NCI-H1436 (cell line): Measurements from ENCODE around the gene KLF5.
"Not testable (repeated sequence)": the region's sequence is repeated elsewhere in the genome, so short reads cannot be mapped to it uniquely, and the experiment has no call there.

Experiments used
- DNase-seq: peaks from one replicate; lab custom pipeline; 2025; lab: John Stamatoyannopoulos, UW

KLF5 gene

GRCh38 chr13:73088332-73088935, 29.6 kb downstream of the KLF5 start:
- no peak for DNase-seq

DNA sequence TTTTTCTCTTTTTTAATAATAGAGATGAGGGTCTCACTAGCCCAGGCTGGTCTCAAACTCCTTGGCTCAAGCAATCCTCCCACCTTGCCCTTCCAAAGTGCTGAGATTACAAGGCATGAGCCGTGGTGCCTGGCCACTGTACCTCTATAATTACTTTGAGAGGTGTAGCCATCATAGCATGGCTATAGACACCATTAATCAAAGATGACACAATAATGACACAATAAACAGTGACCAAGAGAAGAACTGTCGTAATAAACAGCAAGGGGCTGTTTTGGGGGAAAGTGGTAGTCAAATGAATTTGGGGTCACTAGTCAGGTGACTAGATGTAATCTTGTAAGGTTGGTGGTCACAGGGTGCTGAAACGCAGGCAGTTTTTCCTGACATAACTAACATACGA, 30.4 kb downstream of the KLF5 start:
- DNase-seq = no peak

- peak; percentile 39 for DNase-seq
These were observed 31.5 kb downstream of the KLF5 start for GRCh38 chr13:73090116-73090822.

DNA sequence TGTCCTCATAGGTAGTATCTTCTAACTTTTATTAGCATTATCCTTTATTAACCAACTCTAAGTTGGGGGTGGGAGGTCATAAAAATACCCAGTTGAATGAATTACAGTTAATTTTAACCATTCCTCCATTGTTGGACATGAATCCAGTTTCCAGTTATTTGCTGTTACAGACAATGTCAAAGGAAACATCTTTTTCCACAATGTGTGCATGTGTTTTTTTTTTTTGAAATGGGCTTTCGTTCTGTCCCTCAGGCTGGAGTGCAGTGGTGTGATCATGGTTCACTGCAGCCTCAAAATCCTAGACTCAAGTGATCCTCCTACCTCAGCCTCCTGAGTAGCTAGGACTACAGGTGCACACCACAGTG, 32.0 kb downstream of the KLF5 start:
- no peak for DNase-seq

- no peak for DNase-seq
These were observed 34.0 kb downstream of the KLF5 start for GRCh38 chr13:73092829-73093228.

GRCh38 chr13:73096173-73096572, 37.4 kb downstream of the KLF5 start:
- no peak for DNase-seq

DNA sequence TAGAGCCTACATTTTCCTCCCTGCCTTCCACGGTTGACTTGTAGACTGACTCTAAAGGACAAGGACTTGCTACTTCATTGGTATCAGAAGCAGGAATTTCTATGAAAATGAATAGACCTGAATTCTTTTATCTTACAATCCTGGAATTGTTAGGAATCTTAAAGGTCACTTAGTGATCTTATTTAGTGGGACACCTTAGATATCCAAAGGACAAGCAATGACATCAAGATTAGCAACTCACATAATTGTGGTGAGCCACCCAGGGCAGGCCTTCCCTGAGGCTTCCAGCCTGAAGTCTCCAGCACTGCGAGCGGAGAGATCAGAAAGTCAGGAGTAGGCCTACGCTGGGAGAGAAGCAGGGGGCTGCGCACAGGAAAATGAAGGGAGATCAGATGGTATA, 37.8 kb downstream of the KLF5 start:
- no peak for DNase-seq

GRCh38 chr13:73100781-73101180, 42.0 kb downstream of the KLF5 start:
- DNase-seq = not testable (repeated sequence)

- DNase-seq = no peak
These were observed 42.7 kb downstream of the KLF5 start for GRCh38 chr13:73101351-73102007.

DNA sequence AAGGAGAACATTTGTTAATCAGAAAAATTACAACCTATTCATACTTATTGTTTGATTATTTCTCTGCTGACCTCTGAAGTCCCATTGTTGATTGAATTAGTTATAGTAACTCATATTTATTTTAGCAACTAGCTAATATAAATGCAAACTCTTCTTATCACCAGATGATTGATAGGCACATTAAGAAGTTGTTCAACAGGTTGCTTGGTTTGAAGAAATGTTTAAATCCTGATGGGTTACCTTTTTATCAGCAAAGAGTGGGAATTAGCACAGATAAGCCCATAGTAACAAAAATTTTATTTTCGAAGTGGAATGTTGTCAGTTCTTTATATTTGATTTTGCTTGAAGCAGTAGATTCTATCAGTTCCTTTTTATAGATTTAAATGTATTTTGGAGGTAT, 44.4 kb downstream of the KLF5 start:
- DNase-seq = no peak

GRCh38 chr13:73106513-73107178, 47.8 kb downstream of the KLF5 start:
- no peak for DNase-seq

- DNase-seq = no peak
These were observed 48.7 kb downstream of the KLF5 start for GRCh38 chr13:73107481-73107880.

GRCh38 chr13:73107970-73108369, 49.2 kb downstream of the KLF5 start:
- DNase-seq = no peak

GRCh38 chr13:73109288-73109899, 50.6 kb downstream of the KLF5 start:
- DNase-seq = no peak

- no peak for DNase-seq
These were observed 51.2 kb downstream of the KLF5 start for GRCh38 chr13:73109969-73110368.

DNA sequence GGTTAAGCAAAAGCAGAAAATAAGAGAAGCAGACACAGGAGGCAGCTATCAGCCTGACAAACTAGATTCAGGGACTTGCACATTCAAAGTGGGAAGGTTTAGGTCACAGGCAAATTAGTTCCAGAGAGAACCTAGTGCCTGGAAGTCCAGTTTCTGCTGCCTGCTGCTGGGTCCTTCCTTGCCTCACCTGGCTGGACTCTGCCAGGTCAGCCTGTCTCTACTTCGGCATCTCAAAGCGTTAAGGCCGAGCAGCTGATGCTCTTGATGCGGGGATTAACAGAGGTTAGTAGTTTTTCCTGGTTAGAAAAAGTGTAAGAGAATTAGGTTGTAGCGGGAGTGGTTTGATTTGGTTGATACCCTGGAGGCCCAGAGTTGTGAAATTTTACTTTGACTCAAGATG, 52.0 kb downstream of the KLF5 start:
- no peak for DNase-seq

GRCh38 chr13:73111331-73111730, 52.5 kb downstream of the KLF5 start:
- no peak for DNase-seq

GRCh38 chr13:73119612-73120011, 60.8 kb downstream of the KLF5 start:
- DNase-seq = no peak
